ENCODE measurements around the gene TMEM181.

DNA sequence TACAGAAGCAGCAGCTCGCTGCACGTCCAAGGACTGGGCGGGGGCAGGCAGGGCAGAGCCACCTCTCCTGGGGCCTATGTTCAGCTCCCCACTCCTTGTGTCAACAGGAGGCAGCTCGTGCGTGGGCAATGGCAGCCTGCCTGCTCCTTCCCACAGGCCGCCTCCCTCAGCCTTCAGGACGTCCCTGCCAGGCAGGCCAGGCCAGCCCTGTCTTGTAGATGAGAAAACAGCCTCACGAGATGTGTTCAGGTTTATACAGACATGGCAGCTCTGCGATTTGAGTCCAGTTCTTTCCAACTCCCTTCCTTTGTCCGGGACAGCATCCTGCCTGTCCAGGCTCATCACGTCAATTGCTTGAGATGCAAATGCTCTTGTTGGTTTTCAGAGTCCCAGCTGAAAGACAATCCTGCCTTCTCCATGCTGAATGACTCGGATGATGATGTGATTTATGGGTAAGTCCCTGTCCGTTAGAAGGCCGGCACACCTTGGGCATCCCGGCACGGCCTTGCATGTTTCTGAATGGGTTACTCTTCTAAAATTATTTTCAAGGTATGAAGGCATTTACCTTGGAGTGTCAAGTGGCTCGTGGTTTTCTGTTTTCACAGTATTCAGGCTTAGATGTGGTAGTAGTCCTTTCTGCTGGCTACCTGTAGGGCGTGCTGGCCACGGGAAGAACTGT is 71.2 kb downstream of the TMEM181 start:
- TF ChIP-seq POLR2A (IDR thresholded peaks at IDR 0.05) = no peak
- TF ChIP-seq, protein P1, sequence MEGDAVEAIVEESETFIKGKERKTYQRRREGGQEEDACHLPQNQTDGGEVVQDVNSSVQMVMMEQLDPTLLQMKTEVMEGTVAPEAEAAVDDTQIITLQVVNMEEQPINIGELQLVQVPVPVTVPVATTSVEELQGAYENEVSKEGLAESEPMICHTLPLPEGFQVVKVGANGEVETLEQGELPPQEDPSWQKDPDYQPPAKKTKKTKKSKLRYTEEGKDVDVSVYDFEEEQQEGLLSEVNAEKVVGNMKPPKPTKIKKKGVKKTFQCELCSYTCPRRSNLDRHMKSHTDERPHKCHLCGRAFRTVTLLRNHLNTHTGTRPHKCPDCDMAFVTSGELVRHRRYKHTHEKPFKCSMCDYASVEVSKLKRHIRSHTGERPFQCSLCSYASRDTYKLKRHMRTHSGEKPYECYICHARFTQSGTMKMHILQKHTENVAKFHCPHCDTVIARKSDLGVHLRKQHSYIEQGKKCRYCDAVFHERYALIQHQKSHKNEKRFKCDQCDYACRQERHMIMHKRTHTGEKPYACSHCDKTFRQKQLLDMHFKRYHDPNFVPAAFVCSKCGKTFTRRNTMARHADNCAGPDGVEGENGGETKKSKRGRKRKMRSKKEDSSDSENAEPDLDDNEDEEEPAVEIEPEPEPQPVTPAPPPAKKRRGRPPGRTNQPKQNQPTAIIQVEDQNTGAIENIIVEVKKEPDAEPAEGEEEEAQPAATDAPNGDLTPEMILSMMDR (IDR thresholded peaks at IDR 0.05) = no peak
